NCI-H460 (cell line): Measurements from ENCODE around the gene FMN1. TPM values are rescaled to one million over a fixed set of nuclear protein-coding genes. Genes with fewer than 3 reads are reported as not detected.
"Not testable (repeated sequence)": the region's sequence is repeated elsewhere in the genome, so short reads cannot be mapped to it uniquely, and the experiment has no call there.

ENCODE experiments used
- DNase-seq: peaks from one replicate; pipeline ENCODE4 v3.0.0-alpha.2; 2016; ENCODE audit warnings: low read depth; ENCODE audit errors: extremely low read depth
- total RNA-seq: library from RNA; depleted of rRNA; stranded (reverse); fragments of >200 nt; shearing (Covaris generic); gene quantifications from 2 replicates; pipeline ENCODE4 v1.2.3, GENCODE V29; 2014

Gene FMN1
- total RNA-seq, 1 experiment from 2014 or later, result 1.4 TPM

GRCh38 chr15:32991619-32992111 is 202.8 kb downstream of the FMN1 start:
- DNase-seq, result no peak

DNA sequence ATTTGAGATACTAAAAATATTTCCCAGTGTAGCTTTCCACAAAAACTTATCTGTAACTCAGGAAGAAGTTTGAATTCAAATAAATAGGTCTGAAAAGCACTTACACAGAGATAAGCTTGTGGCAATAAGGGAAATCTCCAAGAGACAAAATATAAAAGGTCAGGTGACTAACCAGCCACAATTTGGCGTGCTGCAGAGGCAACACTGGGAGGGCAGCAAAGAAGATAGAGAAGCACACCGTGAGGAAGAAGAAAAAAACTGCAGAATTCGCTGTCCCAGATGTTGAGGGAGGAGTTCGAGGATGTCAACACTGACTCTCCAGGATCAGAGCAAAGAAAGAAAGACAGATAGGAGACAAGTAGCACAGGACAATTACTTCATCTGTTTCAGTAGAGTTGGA is 204.4 kb downstream of the FMN1 start:
- DNase-seq, result no peak

DNA sequence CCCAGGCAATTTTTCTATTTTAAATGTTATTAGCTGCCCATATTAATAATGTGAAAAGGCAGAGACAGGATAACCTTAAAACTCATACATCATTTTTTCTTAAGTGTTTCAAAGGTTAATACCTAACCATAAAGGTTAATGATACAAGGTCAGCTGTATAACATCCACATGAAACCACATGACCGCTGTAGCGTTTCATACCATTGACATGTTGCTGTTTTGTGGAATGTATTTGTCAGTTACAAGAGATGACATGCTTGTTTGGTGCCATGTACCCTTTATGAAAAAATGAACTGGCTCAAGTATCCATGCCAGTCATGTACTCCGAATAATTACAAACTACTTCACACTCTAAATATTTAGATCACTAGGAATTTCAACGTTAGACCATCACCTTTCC is 207.4 kb downstream of the FMN1 start:
- DNase-seq, result no peak

DNA sequence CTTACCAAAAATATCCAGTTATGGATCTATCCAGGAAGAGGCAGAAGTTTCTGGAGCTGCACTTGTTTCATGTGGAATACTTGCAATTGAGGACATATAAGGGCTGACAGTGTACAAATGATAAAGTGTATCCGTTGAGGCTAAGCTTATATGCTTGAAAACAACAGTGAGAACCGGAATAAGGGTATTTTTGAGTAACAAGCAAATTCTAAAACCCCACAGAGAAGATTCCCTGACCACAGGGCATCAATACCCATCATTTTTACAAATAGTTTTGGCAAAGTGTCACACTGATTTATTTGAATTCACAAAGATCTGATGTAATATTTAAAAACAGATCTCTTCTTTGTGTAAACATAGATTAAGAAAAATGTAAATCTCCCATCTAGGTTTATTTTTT is 208.4 kb downstream of the FMN1 start:
- no peak for DNase-seq

DNA sequence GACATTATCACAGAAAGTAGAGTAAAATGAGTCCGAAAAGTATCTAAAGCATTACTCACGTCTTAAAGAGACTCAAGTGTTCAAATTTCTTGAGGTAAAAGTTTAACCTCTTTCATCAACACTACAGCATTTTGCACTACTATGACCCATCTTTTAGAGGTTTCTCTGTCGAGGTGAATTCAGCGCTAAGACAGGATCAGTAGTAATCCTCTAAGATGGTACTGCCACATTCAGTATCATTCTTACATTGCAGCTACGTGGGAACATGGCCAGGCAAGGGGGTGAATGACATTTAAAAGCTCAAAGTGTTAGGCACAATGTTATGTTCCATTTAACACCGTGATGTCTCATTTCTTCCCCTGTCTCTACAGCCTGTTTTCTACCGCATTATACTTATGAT is 210.8 kb downstream of the FMN1 start:
- no peak for DNase-seq

DNA sequence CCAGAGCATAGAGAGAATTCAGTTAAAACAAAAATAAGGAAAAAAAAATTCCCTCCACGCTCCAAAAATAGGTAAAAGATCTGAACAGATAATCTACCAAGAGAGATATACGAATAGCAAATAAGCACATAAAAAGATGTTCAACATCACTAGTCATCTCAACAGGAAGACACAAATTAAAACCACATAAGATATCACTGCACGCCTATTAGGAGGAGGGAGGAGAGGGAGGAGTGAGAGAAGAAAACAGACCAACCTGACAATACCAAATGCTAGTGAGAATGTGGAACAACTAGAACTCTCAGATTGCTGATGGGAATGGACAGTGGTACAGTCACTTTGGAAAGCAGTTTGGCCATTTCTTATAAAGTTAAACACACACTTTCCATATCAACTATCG is 212.5 kb downstream of the FMN1 start:
- no peak for DNase-seq

DNA sequence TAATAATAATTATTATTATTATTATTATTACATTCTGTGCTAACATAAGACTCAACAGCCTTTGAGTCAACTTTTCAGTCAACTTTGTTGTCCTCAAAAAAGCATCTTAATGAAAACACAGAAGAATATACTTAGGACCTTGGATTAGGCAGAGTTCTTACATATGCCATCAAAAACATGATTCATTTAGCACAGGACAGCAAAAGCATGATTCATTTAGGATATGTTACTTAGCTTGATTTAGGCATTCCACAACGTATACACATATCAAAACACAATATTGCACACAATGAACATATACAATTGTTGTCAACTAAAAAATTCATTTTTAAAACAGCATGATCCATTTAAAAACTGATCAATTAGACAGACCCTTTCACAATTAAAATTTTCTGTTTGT is 213.0 kb downstream of the FMN1 start:
- no peak for DNase-seq

- DNase-seq, result no peak
These were observed 214.8 kb downstream of the FMN1 start for GRCh38 chr15:32979710-32980109.

DNA sequence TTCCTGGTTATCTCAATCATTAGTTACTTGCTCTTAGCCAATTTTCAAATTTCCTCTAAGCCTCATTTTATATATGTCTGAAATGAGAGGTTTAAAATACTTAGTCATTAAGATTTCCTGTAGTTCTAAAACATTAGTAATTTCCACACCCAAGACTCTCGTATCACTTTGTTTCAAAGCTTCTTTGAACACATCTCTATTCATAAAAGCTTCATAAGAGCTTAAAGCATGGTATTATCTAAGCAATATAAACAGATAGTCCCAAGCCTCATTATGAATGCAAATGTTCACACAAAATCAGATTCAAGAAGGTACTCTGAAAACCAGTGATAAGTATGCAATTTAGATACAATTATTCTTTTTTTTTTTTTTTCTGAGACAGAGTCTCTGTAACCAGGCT is 217.0 kb downstream of the FMN1 start:
- DNase-seq, result no peak

DNA sequence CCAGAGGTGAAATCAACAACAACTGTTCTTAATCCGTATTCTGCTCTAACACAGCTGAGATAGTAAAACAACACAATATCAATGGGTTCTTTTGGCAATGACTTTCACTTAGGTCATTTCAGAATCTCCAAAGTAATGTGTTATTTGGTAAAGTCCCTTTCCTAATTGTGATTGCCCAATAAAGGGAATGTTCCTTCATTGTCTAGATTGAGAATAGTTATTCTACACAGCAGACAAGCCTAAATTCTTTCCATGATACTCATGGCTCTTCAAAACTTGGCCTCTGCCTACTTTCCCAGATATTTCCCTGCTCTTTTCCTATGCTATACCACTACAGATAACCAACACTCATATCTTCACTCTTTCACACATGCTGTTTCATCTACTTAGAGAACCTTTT is 219.8 kb downstream of the FMN1 start:
- no peak for DNase-seq

- no peak for DNase-seq
These were observed 221.8 kb downstream of the FMN1 start for GRCh38 chr15:32972686-32973085.

DNA sequence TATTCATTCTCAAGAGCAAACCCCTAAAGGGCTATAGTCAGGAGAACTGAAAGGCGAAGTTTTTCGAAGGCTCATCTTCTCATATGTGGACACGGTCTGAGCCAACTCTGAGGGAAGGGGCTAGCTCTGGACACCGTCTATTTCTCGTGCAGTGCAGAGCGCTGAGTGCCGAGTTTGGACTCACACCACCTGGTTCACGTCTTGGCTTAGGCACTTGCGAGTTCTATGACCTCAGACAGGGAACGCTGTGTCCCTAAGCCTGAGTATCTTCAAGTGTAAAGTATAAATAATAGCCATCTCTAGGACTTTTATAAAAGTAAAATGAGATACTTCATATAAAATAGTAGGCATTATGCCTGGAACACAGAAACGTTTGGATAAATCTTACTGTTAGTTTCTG is 223.7 kb downstream of the FMN1 start:
- DNase-seq, result no peak

DNA sequence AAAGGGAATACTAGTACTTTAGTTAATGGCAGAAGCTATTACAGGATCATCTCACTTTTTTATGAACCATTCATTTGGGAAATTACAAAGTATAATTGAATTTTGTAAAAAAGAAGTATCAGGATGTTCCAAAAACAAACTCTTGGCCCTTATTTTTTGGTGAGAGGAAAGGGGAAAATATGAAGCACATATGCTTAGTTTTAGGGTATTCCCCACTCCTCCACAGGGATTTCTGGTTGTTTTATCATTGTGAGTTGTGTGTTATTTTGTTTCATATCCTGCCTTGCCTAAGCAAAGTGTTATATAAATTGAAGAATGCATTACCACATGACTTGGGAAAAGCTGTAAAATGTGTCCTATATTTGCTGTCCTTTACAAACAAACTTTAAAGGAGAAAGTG is 227.0 kb downstream of the FMN1 start:
- no peak for DNase-seq

DNA sequence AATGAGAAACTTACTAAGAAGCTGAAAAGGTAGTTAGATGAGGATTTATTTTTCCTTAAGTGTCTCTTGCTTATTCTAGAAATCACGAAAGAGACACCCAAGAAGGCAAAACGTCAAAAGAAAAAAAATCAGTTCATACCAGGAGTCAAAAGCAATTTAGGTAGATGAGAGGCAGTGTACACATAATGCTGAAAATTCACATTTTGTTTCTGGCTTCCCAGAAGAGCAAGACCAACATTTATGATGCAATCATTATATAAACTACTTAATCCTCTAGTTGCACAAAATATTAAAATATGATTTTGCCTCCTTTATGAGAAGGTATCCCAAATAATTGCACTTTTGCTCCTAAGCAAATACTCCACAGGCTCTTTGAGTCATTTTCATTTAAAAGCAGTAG is 228.0 kb downstream of the FMN1 start:
- DNase-seq, result no peak

DNA sequence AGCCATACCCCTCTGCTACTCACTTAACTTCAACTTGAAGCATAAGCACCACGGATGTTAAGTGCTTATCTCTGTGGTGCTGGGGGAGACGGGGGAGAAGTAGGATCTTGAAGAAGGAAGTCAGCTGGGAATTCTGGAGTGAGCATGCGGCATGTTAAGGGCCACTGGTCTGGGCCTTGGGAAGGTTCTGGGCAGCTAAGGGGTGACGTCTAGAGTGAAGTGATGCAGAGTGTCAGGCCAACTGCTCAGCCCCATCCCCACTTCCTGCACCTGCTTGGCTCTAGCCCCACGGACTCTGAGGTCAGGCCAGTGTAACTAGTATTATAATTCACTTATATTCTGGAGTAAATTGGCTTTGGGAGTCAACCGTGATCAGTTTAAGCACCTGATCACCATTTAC is 228.6 kb downstream of the FMN1 start:
- no peak for DNase-seq

DNA sequence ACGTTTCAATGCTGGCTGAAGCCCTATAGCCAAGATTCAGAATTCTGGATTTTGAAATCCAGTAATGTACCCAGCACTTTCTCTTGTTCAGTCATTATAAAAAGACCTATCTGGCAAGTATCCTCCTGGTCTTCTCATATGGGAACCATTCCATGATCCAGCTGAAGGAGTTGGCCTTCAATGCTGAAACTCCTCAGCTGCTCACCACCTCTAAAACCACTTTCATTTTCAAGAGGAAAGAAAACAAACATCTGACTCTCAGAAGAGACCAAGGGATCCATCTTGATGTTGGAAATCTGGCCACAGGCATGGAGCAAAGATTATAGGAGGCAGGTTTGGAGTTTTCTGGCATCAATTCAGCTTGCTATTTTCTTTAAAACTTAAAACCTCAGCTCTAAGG is 235.4 kb downstream of the FMN1 start:
- no peak for DNase-seq

DNA sequence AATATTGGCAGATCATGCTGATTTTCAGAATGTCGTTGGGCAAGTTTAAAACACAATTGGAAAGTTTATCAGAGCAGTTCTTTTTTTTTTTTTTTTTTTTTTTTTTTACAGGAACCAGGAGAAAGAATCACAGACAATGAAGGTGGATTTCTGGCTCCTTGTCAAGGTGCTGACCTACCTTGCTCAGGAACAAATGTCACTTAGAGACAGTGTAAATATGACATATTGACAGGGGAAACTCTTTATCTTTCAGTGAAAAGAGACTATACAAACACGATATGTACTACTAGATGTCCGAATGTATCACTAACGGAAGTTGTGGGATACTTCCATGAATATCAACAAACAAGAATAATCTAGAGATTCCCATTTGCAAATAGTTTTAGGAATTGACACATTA is 237.3 kb downstream of the FMN1 start:
- DNase-seq, result no peak

GRCh38 chr15:32956711-32957110 is 237.8 kb downstream of the FMN1 start:
- DNase-seq, result no peak

- DNase-seq, result peak; percentile 36
These were observed 238.5 kb downstream of the FMN1 start for GRCh38 chr15:32956006-32956405.

GRCh38 chr15:32953533-32953910 is 241.0 kb downstream of the FMN1 start:
- DNase-seq, result no peak

- DNase-seq, result no peak
These were observed 241.5 kb downstream of the FMN1 start for GRCh38 chr15:32952901-32953532.

GRCh38 chr15:32951736-32952464 is 242.6 kb downstream of the FMN1 start:
- no peak for DNase-seq

GRCh38 chr15:32950051-32950450 is 244.5 kb downstream of the FMN1 start:
- DNase-seq, result not testable (repeated sequence)
